HEK293 (cell line): ENCODE data around the gene CEP63.

Source experiments
- CTCF ChIA-PET: fragments of 350-600 bp; formaldehyde crosslinking; extraction: SDS; loops from one replicate; lab custom pipeline; 2021; ENCODE audit warnings: antibody characterized with exemption; lab: Yijun Ruan, JAX
- POLR2A ChIA-PET: fragments of 300-600 bp; formaldehyde crosslinking; extraction: SDS; loops from one replicate; lab custom pipeline; 2020; ENCODE audit warnings: antibody characterized with exemption, inconsistent platforms; lab: Yijun Ruan, JAX
- H3K27ac ChIP-seq: fragments of 200-500 bp; sonication (Bioruptor generic); 2 replicates; pipeline ENCODE4 v1.5.1; 2014; ENCODE audit warnings: low read depth, low read length, control low read depth, inconsistent platforms; ENCODE audit errors: extremely low read depth
- H3K36me3 ChIP-seq, 2 experiments: fragments of 200-500 bp in 1 of 2; sonication (Bioruptor generic) in 1 of 2; 1 replicate in 1 of 2; 2 replicates in 1 of 2; pipeline ENCODE4 v1.5.1; 2014 to 2017; ENCODE audit warnings: inconsistent platforms in 2 of 2, low read length in 2 of 2; ENCODE audit not compliant: control insufficient read depth in 2 of 2, insufficient read depth in 1 of 2
- H3K4me1 ChIP-seq: fragments of 200-500 bp; sonication (Bioruptor generic); 2 replicates; pipeline ENCODE4 v1.5.1; 2014; ENCODE audit warnings: mild to moderate bottlenecking, low read length, inconsistent platforms; ENCODE audit not compliant: control insufficient read depth, insufficient read depth
- H3K4me3 ChIP-seq: 2 replicates; pipeline ENCODE4 v1.5.1; 2011; ENCODE audit warnings: low read depth, mild to moderate bottlenecking, control low read depth, low read length, moderate library complexity
- H3K9me3 ChIP-seq: fragments of 200-500 bp; sonication (Bioruptor generic); 2 replicates; pipeline ENCODE4 v1.5.1; 2014; ENCODE audit warnings: low read depth, low read length, inconsistent platforms; ENCODE audit not compliant: control insufficient read depth, insufficient read depth
- IKZF3 ChIP-seq: fragments of 450-650 bp; IDR thresholded peaks from 2 replicates; pipeline ENCODE4 v1.5.0; 2018; ENCODE audit warnings: missing biosample characterization, mild to moderate bottlenecking, missing genetic modification characterization, moderate library complexity
- SCRT1 ChIP-seq: fragments of 450-650 bp; formaldehyde crosslinking; IDR thresholded peaks from 2 replicates; pipeline ENCODE4 v1.5.1; 2016; ENCODE audit warnings: missing biosample characterization, missing genetic modification characterization, borderline replicate concordance
- ZNF133 ChIP-seq: fragments of 450-650 bp; formaldehyde crosslinking; IDR thresholded peaks from 2 replicates; pipeline ENCODE4 v1.5.1; 2016; ENCODE audit warnings: missing biosample characterization, missing genetic modification characterization
- ZNF155 ChIP-seq: fragments of 450-650 bp; formaldehyde crosslinking; IDR thresholded peaks from 2 replicates; pipeline ENCODE4 v1.5.1; 2016; ENCODE audit warnings: missing biosample characterization, missing genetic modification characterization
- ZNF169 ChIP-seq: fragments of 450-650 bp; formaldehyde crosslinking; IDR thresholded peaks from 2 replicates; pipeline ENCODE4 v1.5.1; 2016; ENCODE audit warnings: missing biosample characterization, missing genetic modification characterization
- ZNF223 ChIP-seq: fragments of 450-650 bp; formaldehyde crosslinking; IDR thresholded peaks from 2 replicates; pipeline ENCODE4 v1.5.1; 2016; ENCODE audit warnings: missing biosample characterization, missing genetic modification characterization
- ZNF324 ChIP-seq: fragments of 450-650 bp; formaldehyde crosslinking; IDR thresholded peaks from 2 replicates; pipeline ENCODE4 v1.5.1; 2016; ENCODE audit warnings: missing biosample characterization, missing genetic modification characterization
- ZNF354C ChIP-seq: fragments of 450-650 bp; formaldehyde crosslinking; IDR thresholded peaks from 2 replicates; pipeline ENCODE4 v1.5.1; 2016; ENCODE audit warnings: missing biosample characterization, missing genetic modification characterization, low read depth, borderline replicate concordance
- ZNF777 ChIP-seq: fragments of 450-650 bp; formaldehyde crosslinking; IDR thresholded peaks from 2 replicates; pipeline ENCODE4 v1.5.1; 2017; ENCODE audit warnings: missing biosample characterization, missing genetic modification characterization, borderline replicate concordance
- TF ChIP-seq, protein P1 (sequence below): fragments of 450-650 bp; formaldehyde crosslinking; IDR thresholded peaks from 2 replicates; pipeline ENCODE4 v1.5.1; 2016; ENCODE audit warnings: missing biosample characterization, missing genetic modification characterization
- TF ChIP-seq, protein P2 (sequence below): fragments of 450-650 bp; formaldehyde crosslinking; IDR thresholded peaks from 2 replicates; pipeline ENCODE4 v1.5.1; 2017; ENCODE audit warnings: missing biosample characterization, missing genetic modification characterization
- TF ChIP-seq, protein P3 (sequence below): fragments of 450-650 bp; formaldehyde crosslinking; conservative IDR thresholded peaks from 2 replicates; pipeline ENCODE4 v1.5.1; 2016; ENCODE audit warnings: low read depth, missing biosample characterization, missing genetic modification characterization
- TF ChIP-seq, protein P4 (sequence below): fragments of 450-650 bp; formaldehyde crosslinking; conservative IDR thresholded peaks from 2 replicates; pipeline ENCODE4 v1.5.1; 2016; ENCODE audit warnings: low read depth, missing biosample characterization, missing genetic modification characterization
- TF ChIP-seq, protein P5 (sequence below): fragments of 450-650 bp; formaldehyde crosslinking; IDR thresholded peaks from 2 replicates; pipeline ENCODE4 v1.5.1; 2017; ENCODE audit warnings: missing biosample characterization, mild to moderate bottlenecking, missing genetic modification characterization, moderate library complexity

Gene CEP63

DNA sequence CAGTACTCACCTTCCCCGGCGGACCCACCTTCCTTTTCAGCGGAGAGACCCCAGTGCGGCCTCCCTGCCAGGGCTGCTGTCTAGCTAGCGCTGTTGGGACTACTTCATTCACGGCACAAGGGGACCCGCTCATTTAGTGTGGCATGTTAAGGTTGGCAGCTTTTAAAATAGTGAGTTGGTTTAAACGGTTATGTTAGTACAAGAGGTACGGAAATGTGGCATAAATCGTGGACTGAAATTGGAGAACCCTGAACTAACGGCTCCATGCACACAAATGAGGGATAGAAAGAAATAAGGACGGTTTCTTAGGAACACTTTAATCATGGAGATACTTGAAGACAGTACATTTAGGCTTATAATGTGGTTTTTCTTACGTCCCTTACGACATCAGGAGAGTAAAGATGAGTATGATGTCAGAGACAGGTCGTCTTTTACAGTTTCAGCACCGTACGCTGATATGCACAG, 752 bp downstream of the CEP63 start (continued):
- TF ChIP-seq, protein P1, sequence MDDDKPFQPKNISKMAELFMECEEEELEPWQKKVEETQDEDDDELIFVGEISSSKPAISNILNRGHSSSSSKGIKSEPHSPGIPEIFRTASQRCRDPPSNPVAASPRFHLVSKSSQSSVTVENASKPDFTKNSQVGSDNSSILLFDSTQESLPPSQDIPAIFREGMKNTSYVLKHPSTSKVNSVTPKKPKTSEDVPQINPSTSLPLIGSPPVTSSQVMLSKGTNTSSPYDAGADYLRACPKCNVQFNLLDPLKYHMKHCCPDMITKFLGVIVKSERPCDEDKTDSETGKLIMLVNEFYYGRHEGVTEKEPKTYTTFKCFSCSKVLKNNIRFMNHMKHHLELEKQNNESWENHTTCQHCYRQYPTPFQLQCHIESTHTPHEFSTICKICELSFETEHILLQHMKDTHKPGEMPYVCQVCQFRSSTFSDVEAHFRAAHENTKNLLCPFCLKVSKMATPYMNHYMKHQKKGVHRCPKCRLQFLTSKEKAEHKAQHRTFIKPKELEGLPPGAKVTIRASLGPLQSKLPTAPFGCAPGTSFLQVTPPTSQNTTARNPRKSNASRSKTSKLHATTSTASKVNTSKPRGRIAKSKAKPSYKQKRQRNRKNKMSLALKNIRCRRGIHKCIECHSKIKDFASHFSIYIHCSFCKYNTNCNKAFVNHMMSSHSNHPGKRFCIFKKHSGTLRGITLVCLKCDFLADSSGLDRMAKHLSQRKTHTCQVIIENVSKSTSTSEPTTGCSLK (tag by site-specific recombination) = no peak

DNA sequence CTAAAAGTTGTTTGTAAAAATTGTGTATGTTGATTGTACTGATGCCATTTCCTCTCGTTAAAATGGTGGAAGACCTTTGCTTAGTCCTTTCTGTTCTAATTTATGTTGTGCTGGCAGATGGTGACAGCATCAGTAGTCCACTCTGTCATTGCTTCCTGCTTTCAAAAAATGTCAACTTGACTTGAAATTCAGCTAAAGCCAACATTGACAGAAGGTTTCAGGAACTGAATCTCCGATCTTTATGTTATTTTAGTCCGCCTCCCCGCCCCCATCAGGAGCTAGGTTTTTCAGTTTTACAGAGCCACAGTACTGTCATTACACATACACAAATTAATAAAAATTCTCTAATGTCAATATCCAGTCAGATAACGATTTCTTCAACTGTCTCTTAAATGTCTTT, 1.5 kb downstream of the CEP63 start:
- Histone ChIP-seq H3K4me3 (no peak overlapping the region), H3K4me1 (no peaks in the 10 kb centered on the region), H3K27ac (no peak overlapping the region), H3K36me3 (peaks cover 0 to 13% of the 10 kb centered on the region in 2 experiments; a peak in 1 of 3 replicates), H3K9me3 (no peaks in the 10 kb centered on the region)
- POLR2A ChIA-PET = interaction anchor here (1.0 kb wide), 1 partner anchor 113 kb away, joined by 5 read pairs; the partner anchor contains the start of gene AMOTL2
- no peak for TF ChIP-seq ZNF169 (tag by site-specific recombination)
- TF ChIP-seq, protein P2, sequence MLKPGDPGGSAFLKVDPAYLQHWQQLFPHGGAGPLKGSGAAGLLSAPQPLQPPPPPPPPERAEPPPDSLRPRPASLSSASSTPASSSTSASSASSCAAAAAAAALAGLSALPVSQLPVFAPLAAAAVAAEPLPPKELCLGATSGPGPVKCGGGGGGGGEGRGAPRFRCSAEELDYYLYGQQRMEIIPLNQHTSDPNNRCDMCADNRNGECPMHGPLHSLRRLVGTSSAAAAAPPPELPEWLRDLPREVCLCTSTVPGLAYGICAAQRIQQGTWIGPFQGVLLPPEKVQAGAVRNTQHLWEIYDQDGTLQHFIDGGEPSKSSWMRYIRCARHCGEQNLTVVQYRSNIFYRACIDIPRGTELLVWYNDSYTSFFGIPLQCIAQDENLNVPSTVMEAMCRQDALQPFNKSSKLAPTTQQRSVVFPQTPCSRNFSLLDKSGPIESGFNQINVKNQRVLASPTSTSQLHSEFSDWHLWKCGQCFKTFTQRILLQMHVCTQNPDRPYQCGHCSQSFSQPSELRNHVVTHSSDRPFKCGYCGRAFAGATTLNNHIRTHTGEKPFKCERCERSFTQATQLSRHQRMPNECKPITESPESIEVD (tag by site-specific recombination) = peak; percentile 55
- CTCF ChIA-PET = interaction anchor here (1.0 kb wide), 1 partner anchor 178 kb away, joined by 3 read pairs; no protein-coding TSS in a partner anchor

DNA sequence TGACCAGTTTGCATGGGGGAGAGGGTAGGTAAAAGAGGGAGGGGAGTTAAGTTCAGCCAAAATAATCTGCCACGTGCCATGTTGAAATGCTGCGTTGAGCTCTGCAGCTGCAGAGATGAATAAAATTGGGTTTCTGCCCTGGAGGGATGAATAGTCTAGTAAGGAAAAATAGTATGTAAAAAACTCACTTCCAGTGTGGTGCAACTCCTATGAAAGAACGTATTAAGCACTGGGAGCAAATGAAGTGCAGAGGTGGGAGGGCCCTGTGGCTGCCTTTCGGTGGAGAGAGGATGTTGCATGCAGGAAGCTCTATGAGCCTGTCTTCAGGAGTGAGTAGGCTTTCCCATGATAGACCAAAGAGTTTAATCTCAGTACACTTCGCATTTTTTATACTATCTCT, 8.6 kb downstream of the CEP63 start:
- no peak overlapping the region for H3K27ac ChIP-seq
- H3K4me3 ChIP-seq = no peak overlapping the region
- POLR2A ChIA-PET = interaction anchor here (1.9 kb wide), 1 partner anchor 9 kb away, joined by 4 read pairs; the partner anchor contains the start of genes ANAPC13 and CEP63
- no peaks in the 10 kb centered on the region for H3K4me1 ChIP-seq
- TF ChIP-seq, protein P3, sequence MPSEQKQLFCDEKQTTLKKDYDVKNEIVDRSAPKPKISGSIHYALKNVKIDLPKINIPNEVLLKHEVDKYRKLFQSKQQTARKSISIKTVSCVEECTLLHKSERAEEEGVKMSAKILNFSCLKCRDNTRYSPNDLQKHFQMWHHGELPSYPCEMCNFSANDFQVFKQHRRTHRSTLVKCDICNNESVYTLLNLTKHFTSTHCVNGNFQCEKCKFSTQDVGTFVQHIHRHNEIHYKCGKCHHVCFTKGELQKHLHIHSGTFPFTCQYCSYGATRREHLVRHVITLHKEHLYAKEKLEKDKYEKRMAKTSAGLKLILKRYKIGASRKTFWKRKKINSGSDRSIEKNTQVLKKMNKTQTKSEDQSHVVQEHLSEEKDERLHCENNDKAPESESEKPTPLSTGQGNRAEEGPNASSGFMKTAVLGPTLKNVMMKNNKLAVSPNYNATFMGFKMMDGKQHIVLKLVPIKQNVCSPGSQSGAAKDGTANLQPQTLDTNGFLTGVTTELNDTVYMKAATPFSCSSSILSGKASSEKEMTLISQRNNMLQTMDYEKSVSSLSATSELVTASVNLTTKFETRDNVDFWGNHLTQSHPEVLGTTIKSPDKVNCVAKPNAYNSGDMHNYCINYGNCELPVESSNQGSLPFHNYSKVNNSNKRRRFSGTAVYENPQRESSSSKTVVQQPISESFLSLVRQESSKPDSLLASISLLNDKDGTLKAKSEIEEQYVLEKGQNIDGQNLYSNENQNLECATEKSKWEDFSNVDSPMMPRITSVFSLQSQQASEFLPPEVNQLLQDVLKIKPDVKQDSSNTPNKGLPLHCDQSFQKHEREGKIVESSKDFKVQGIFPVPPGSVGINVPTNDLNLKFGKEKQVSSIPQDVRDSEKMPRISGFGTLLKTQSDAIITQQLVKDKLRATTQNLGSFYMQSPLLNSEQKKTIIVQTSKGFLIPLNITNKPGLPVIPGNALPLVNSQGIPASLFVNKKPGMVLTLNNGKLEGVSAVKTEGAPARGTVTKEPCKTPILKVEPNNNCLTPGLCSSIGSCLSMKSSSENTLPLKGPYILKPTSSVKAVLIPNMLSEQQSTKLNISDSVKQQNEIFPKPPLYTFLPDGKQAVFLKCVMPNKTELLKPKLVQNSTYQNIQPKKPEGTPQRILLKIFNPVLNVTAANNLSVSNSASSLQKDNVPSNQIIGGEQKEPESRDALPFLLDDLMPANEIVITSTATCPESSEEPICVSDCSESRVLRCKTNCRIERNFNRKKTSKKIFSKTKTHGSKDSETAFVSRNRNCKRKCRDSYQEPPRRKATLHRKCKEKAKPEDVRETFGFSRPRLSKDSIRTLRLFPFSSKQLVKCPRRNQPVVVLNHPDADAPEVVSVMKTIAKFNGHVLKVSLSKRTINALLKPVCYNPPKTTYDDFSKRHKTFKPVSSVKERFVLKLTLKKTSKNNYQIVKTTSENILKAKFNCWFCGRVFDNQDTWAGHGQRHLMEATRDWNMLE = no peak
- TF ChIP-seq ZNF777 (tag by site-specific recombination) = no peak
- TF ChIP-seq ZNF324 (tag by site-specific recombination) = no peak
- no peak for TF ChIP-seq IKZF3 (tag by site-specific recombination)
- no peak for TF ChIP-seq ZNF354C (tag by site-specific recombination)
- TF ChIP-seq SCRT1 (tag by site-specific recombination) = no peak
- TF ChIP-seq, all 188 proteins: peak for 0
- H3K36me3 ChIP-seq = peaks cover 0 to 10% of the 10 kb centered on the region in 2 experiments; a peak in 1 of 3 replicates
- CTCF ChIA-PET = interaction anchor here (0.6 kb wide), 1 partner anchor 125 kb away, joined by 3 read pairs; no protein-coding TSS in a partner anchor
- no peaks in the 10 kb centered on the region for H3K9me3 ChIP-seq

DNA sequence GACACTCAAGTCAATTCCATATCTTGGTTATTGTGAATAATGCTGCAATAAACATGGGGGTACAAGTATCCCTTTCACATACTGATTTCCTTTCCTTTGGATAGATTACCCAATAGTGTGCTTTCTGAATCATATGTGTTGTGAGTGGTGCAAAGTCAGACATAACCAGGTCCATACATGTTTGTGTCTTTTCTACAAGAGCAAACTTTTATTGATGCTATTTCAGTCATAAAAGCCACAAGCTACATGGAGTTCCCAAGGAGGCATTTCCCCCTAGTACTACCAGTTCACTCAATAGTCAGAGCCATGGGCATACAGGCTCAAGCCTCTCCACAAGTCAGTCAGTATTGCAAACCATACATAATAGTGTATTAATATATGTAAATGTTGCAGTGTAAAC, 10.1 kb downstream of the CEP63 start:
- Histone ChIP-seq H3K4me1 (no peaks in the 10 kb centered on the region), H3K9me3 (no peaks in the 10 kb centered on the region), H3K4me3 (no peak overlapping the region), H3K27ac (no peak overlapping the region), H3K36me3 (peaks cover 0 to 10% of the 10 kb centered on the region in 2 experiments; a peak in 1 of 3 replicates)
- ChIA-PET POLR2A (no interaction called here), CTCF (no interaction called here)
- TF ChIP-seq, protein P4, sequence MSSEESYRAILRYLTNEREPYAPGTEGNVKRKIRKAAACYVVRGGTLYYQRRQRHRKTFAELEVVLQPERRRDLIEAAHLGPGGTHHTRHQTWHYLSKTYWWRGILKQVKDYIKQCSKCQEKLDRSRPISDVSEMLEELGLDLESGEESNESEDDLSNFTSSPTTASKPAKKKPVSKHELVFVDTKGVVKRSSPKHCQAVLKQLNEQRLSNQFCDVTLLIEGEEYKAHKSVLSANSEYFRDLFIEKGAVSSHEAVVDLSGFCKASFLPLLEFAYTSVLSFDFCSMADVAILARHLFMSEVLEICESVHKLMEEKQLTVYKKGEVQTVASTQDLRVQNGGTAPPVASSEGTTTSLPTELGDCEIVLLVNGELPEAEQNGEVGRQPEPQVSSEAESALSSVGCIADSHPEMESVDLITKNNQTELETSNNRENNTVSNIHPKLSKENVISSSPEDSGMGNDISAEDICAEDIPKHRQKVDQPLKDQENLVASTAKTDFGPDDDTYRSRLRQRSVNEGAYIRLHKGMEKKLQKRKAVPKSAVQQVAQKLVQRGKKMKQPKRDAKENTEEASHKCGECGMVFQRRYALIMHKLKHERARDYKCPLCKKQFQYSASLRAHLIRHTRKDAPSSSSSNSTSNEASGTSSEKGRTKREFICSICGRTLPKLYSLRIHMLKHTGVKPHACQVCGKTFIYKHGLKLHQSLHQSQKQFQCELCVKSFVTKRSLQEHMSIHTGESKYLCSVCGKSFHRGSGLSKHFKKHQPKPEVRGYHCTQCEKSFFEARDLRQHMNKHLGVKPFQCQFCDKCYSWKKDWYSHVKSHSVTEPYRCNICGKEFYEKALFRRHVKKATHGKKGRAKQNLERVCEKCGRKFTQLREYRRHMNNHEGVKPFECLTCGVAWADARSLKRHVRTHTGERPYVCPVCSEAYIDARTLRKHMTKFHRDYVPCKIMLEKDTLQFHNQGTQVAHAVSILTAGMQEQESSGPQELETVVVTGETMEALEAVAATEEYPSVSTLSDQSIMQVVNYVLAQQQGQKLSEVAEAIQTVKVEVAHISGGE (tag by site-specific recombination) = no peak
- TF ChIP-seq, protein P5, sequence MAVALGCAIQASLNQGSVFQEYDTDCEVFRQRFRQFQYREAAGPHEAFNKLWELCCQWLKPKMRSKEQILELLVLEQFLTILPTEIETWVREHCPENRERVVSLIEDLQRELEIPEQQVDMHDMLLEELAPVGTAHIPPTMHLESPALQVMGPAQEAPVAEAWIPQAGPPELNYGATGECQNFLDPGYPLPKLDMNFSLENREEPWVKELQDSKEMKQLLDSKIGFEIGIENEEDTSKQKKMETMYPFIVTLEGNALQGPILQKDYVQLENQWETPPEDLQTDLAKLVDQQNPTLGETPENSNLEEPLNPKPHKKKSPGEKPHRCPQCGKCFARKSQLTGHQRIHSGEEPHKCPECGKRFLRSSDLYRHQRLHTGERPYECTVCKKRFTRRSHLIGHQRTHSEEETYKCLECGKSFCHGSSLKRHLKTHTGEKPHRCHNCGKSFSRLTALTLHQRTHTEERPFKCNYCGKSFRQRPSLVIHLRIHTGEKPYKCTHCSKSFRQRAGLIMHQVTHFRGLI (tag by site-specific recombination) = no peak
- TF ChIP-seq ZNF223 (tag by site-specific recombination) (no peak), ZNF133 (no peak), ZNF155 (no peak)
